Small intestine (tissue), 7 donors: ENCODE measurements around the gene AQP10. TPM values are rescaled to one million over a fixed set of nuclear protein-coding genes. Genes with fewer than 3 reads are reported as not detected.
A peak's percentile ranks its signal among the peaks of the same experiment; 100 is the strongest.
"Not testable (repeated sequence)": the region's sequence is repeated elsewhere in the genome, so short reads cannot be mapped to it uniquely, and the experiment has no call there.

Experiments used
- DNase-seq, 2 donors: peaks; one replicate each; pipeline versions ENCODE4 v3.0.0 to v3.0.0-alpha.2; 2013
- FAIRE-seq: peaks from 2 replicates; lab custom pipeline; 2012; peaks lifted over from hg19 to GRCh38; lab: Jason Lieb, UNC
- H3K27ac ChIP-seq, 3 donors: one replicate each; pipeline ENCODE4 v1.5.1; 2013; ENCODE audit warnings: low read length in 2 of 3, mild to moderate bottlenecking in 2 of 3, control low read depth in 1 of 3, inconsistent platforms in 1 of 3, low read depth in 1 of 3, moderate library complexity in 1 of 3
- H3K27me3 ChIP-seq, 3 donors: one replicate each; pipeline ENCODE4 v1.6.1; 2013; ENCODE audit warnings: low read length in 3 of 3, inconsistent platforms in 1 of 3; ENCODE audit not compliant: control insufficient read depth in 3 of 3, insufficient read depth in 3 of 3
- H3K36me3 ChIP-seq, 3 donors: one replicate each; pipeline ENCODE4 v1.6.1; 2013; ENCODE audit warnings: low read length in 3 of 3, inconsistent platforms in 1 of 3, low read depth in 1 of 3, mild to moderate bottlenecking in 1 of 3, moderate library complexity in 1 of 3; ENCODE audit not compliant: control insufficient read depth in 3 of 3, insufficient read depth in 2 of 3
- H3K4me1 ChIP-seq, 3 donors: one replicate each; pipeline ENCODE4 v1.6.1; 2013; ENCODE audit warnings: low read length in 2 of 3, inconsistent platforms in 1 of 3, low read depth in 1 of 3, mild to moderate bottlenecking in 1 of 3, moderate library complexity in 1 of 3; ENCODE audit not compliant: control insufficient read depth in 3 of 3, insufficient read depth in 2 of 3
- H3K4me3 ChIP-seq, 3 donors: one replicate each; pipeline ENCODE4 v1.5.1; 2013; ENCODE audit warnings: low read length in 3 of 3, control low read depth in 1 of 3, inconsistent platforms in 1 of 3, low read depth in 1 of 3, mild to moderate bottlenecking in 1 of 3, moderate library complexity in 1 of 3
- H3K9me3 ChIP-seq, 2 donors: one replicate each; pipeline ENCODE4 v1.6.1; 2013; ENCODE audit warnings: low read depth in 1 of 2, low read length in 1 of 2; ENCODE audit not compliant: control insufficient read depth in 2 of 2, insufficient read depth in 1 of 2
- WGBS, 3 donors: extraction: QIAGEN DNeasy Blood & Tissue Kit; methylation state at CpG; one replicate each; pipeline ENCODE4 v1.1.7; 2013; 5-methylcytosine and 5-hydroxymethylcytosine counted together
- polyA plus RNA-seq, 4 donors: library from polyadenylated mRNA; stranded (reverse) in 3 of 4; unstranded in 1 of 4; fragments of 200-250 nt in 3 of 4; fragments of 120-200 nt in 1 of 4; gene quantifications; one replicate each; pipeline versions ENCODE4 v1.2.1 to v1.2.3, GENCODE V29; 2013
- donor health status: healthy with polysubstance abuse.
- donor health status: control.
- donor health status: control.
- donor health status: Bipolar disorder and iron deficiency.
- donor health status: healthy.

Gene AQP10
- polyA plus RNA-seq, 4 donors: 0.30 to 103 (median 22.5) TPM

GRCh38 chr1:154314226-154314625, 6.7 kb upstream of the AQP10 start:
- not testable (repeated sequence) for FAIRE-seq, DNase-seq, H3K4me3 ChIP-seq, H3K36me3 ChIP-seq, H3K27me3 ChIP-seq, H3K27ac ChIP-seq, H3K4me1 ChIP-seq
- 46 to 70% (median 53%) methylated on average over 3 of the region's 3 CpGs for WGBS, 3 donors
- H3K9me3 ChIP-seq: peaks cover 0 to 10% of the 10 kb centered on the region in 2 donors

- Histone ChIP-seq H3K9me3 (peaks cover 0 to 10% of the 10 kb centered on the region in 2 donors), H3K4me3 (no peak overlapping the region), H3K36me3 (no peaks in the 10 kb centered on the region), H3K27ac (no peak overlapping the region), H3K27me3 (no peaks in the 10 kb centered on the region), H3K4me1 (peaks cover 0 to 4% (median 0%) of the 10 kb centered on the region in 3 donors)
- 38 to 94% (median 84%) methylated on average over 1 of the region's 1 CpG for WGBS, 3 donors
- DNase-seq: no peak
- FAIRE-seq: no peak
Observed at GRCh38 chr1:154316704-154317103, 4.2 kb upstream of the AQP10 start.

GRCh38 chr1:154318386-154318785, 2.5 kb upstream of the AQP10 start:
- Histone ChIP-seq H3K36me3 (peaks cover 0 to 6% (median 0%) of the 10 kb centered on the region in 3 donors), H3K4me3 (no peak overlapping the region), H3K27ac (no peak overlapping the region), H3K27me3 (no peaks in the 10 kb centered on the region), H3K4me1 (peaks cover 0 to 13% (median 0%) of the 10 kb centered on the region in 3 donors), H3K9me3 (peaks cover 0 to 10% of the 10 kb centered on the region in 2 donors)
- DNase-seq: no peak
- 57 to 70% (median 66%) methylated on average over 4 of the region's 4 CpGs for WGBS, 3 donors
- no peak for FAIRE-seq

GRCh38 chr1:154321609-154321934, 679 bp downstream of the AQP10 start:
- Histone ChIP-seq H3K4me1 (peaks cover 0 to 30% (median 0%) of the 10 kb centered on the region in 3 donors), H3K27ac (peak overlapping the region in 2 of 3 donors; percentile 8 to 86), H3K4me3 (peak overlapping the region in 2 of 3 donors; percentile 12 to 28), H3K27me3 (peaks cover 0 to 23% (median 0%) of the 10 kb centered on the region in 3 donors), H3K36me3 (peaks cover 0 to 14% (median 0%) of the 10 kb centered on the region in 3 donors)
- DNase-seq, H3K9me3 ChIP-seq, FAIRE-seq: not testable (repeated sequence)

- peak overlapping the region in 1 of 3 donors; percentile 68 for H3K4me3 ChIP-seq
- H3K36me3 ChIP-seq: peaks cover 0 to 16% (median 0%) of the 10 kb centered on the region in 3 donors
- 85 to 91% (median 89%) methylated on average over 7 of the region's 7 CpGs for WGBS, 3 donors
- no peaks in the 10 kb centered on the region for H3K9me3 ChIP-seq
- peaks cover 0 to 42% (median 0%) of the 10 kb centered on the region in 3 donors for H3K27me3 ChIP-seq
- FAIRE-seq (no peak), DNase-seq (no peak)
- no peak overlapping the region for H3K27ac ChIP-seq
- H3K4me1 ChIP-seq: peaks cover 2 to 44% (median 9%) of the 10 kb centered on the region in 3 donors
Observed at GRCh38 chr1:154323493-154323892, 2.6 kb downstream of the AQP10 start.

- H3K27me3 ChIP-seq: peaks cover 0 to 47% (median 0%) of the 10 kb centered on the region in 3 donors
- H3K4me3 ChIP-seq: peak overlapping the region in 1 of 3 donors; percentile 68
- H3K9me3 ChIP-seq: no peaks in the 10 kb centered on the region
- no peak for DNase-seq
- 41 to 73% (median 48%) methylated on average over 2 of the region's 2 CpGs for WGBS, 3 donors
- peaks cover 0 to 20% (median 0%) of the 10 kb centered on the region in 3 donors for H3K36me3 ChIP-seq
- FAIRE-seq: no peak
- no peak overlapping the region for H3K27ac ChIP-seq
- H3K4me1 ChIP-seq: peaks cover 2 to 44% (median 9%) of the 10 kb centered on the region in 3 donors
Observed at GRCh38 chr1:154324241-154324640, 3.3 kb downstream of the AQP10 start.

GRCh38 chr1:154324669-154325582, 4.0 kb downstream of the AQP10 start, which contains the start of gene ATP8B2:
ATP8B2 (plus strand) TSS chr1:154325525; CDS start chr1:154328142, 2,617 bp downstream.
- no peaks in the 10 kb centered on the region for H3K9me3 ChIP-seq
- WGBS, 3 donors: 1 to 2% (median 1%) methylated on average over 45 to 56 of the region's 56 CpGs
- DNase-seq: peak; percentile 69 to 80
- peaks cover 0 to 54% (median 0%) of the 10 kb centered on the region in 3 donors for H3K27me3 ChIP-seq
- H3K4me1 ChIP-seq: peaks cover 2 to 44% (median 9%) of the 10 kb centered on the region in 3 donors
- H3K36me3 ChIP-seq: peaks cover 0 to 24% (median 0%) of the 10 kb centered on the region in 3 donors
- no peak for FAIRE-seq
- H3K4me3 ChIP-seq: peak within 1 kb of the TSS; percentile 59 to 70 (median 68)
- H3K27ac ChIP-seq: peak within 1 kb of the TSS; percentile 29 to 91 (median 78)
